ENCODE data around the gene DRC3.
"Not testable (repeated sequence)": the region's sequence is repeated elsewhere in the genome, so short reads cannot be mapped to it uniquely, and the experiment has no call there.

DRC3 gene

DNA sequence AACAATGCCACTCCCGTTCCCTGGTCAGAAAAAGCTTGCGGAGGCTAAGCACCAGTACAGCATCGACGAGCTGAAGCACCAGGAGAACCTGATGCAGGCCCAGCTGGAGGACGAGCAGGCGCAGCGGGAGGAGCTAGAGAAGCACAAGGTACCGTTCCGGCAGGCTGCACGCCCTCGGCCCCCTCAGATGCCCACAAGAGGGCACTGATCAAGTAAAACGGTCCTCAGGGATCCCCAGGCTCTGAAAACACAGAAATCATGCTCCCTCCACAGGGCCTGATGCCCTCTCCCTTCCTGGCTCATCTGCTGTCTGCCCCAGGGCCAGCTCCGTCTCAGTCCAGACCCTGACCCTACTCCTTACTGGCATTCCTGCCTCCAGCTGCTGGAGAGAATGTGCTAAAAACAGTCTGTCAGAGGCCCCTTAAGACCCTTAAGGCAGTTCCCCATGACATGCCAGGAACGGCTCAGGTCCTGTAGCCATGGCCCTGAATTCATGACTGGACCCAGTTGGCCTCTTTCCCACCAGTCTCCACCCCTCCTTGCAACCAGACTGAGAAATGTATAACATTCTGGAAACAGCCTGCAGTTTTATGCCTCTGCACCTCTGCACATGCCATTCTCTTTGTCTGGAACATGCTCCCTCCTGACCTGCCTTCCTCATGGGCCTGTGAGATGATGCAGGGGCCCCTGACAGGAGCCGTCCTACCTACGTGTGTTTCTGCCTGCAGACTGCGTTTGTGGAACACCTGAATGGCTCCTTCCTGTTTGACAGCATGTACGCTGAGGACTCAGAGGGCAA lies 21.8 kb downstream of the DRC3 start:
- peak; percentile 25 for DNase-seq

DNA sequence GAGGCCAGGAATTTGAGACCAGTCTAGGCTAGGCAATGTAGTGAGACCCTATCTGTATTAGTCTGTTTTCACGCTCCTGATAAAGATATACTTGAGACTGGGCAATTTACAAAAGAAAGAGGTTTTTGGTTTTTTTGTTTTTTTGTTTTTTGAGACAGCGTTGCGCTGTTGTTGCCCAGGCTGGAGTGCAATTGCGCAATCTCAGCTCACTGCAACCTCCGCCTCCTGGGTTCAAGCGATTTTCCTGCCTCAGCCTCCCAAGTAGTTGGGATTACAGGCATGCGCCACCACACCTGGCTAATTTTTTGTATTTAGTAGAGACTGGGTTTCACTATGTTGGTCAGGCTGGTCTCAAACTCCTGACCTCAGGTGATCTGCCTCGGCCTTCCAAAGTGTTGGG lies 23.2 kb downstream of the DRC3 start:
- not testable (repeated sequence) for DNase-seq

GRCh38 chr17:17998934-17999333 lies 26.3 kb downstream of the DRC3 start:
- no peak for DNase-seq

DNA sequence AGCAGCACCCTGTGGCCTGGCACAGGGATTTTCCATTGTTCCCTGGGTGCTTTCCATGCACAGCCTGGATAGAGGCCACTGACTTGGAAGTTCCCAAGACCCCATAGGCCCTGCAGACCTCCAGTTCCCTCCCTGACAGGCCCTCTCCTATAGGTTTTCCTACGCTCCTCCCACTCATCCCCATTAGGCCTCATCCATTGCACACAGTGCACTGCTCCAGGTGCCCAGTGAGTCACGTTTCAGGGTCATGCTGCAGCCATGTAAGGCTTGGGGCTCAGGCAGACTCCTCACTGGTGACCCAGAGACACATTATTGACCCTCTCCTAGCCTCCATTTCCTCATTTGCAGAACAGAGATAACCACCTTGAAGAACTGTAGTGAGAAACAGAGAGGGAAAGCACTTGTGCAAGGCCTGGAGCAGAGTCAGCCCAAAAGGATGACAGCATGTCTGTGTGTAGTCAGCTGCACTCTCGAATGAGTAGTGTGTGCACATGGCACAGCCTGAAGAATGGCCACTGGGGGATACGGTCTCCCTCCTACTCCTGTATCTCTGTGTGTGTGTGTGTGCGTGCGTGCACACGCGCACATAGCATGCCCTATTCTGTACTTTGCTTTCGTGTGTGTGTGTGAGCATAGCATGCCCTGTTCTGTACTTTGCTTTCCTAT lies 26.8 kb downstream of the DRC3 start:
- no peak for DNase-seq

GRCh38 chr17:18000030-18000408 lies 27.4 kb downstream of the DRC3 start:
- no peak for DNase-seq

- no peak for DNase-seq
Observed at GRCh38 chr17:18002171-18002570, 29.5 kb downstream of the DRC3 start.

GRCh38 chr17:18004345-18004744 lies 31.7 kb downstream of the DRC3 start:
- no peak for DNase-seq

DNA sequence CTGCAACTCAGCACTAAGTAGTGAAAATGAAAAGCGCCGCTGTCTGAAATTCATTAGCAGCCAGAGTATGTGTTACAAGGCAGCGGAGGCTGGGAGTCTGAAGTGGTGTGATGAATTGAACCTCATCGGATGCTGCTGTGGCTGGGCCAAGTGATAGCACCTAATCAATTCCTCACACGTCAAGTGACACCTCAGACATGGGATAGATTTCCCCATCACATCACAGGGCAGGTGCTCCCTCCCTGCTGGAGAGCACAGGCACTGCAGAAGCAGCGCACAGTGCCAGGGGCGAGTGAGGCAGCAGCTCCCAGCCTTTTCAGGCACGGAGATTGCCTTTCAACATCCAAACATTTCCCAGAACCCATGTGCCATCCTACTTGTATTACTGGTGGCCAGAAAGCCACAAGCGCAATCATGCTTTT lies 32.2 kb downstream of the DRC3 start:
- no peak for DNase-seq

DNA sequence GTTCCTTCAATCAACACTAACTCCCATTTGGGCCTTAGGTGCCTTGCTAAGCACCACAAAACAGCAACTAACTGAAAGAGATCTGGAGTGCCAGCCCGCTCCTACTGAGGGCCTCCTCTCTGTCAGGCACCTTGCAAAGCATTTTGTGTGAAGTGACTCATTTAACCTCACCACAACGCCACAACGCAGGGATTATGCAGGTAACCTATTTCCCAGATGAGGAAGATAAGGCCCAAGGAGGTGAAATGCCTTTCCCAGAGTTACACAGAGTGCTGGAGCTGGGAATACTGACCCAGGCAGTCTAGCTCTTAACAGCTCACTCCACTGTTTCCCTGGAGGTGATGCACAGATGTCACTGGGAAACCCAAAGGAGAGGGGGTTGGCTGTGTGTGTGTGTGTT lies 32.8 kb downstream of the DRC3 start:
- DNase-seq = peak; percentile 26

- no peak for DNase-seq
Observed at GRCh38 chr17:18006495-18007239, 34.0 kb downstream of the DRC3 start.

GRCh38 chr17:18008496-18009268 lies 36.0 kb downstream of the DRC3 start:
- no peak for DNase-seq

DNA sequence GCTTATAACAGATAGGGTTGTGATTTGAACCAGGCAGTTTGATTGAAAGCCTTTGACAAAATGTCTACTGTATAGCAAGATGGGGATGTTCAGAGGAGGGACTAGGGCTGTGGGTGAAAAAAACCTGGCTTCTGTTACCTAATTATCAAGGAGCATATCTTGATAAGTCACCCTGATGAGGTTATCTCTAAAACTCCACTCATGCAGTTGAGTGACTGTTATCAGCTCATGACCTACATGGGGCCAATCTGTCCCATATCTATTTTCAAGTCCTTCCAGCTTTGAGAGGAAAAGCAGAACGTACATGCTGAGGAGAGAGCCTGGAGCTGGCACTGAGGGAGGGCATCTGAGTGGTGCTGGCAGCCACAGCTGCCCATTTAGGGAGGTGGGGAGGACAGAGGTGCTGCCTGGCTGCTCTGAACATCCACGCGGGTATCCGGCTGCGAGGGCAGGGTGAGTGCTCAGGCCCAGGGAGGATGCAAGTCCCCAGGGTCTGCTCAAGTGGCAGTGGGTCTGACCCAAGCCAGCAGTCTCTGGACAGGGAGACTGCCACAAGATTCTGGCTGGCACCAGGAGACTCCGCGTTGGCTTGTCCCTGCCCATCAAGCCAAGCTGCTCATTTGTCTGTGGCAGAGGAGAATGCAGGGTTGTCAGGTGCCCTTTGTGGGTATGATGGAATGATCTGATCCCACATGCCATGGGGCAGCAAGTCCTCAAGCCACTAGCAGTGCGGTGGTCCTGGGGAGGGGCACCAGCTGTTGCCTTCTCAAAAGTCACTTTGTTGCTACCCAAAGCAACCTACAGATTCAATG lies 37.2 kb downstream of the DRC3 start:
- DNase-seq = no peak

GRCh38 chr17:18011286-18011685 lies 38.6 kb downstream of the DRC3 start:
- DNase-seq = no peak

- DNase-seq = no peak
Observed at GRCh38 chr17:18014006-18014405, 41.3 kb downstream of the DRC3 start.

- no peak for DNase-seq
Observed at GRCh38 chr17:18015593-18015992, 42.9 kb downstream of the DRC3 start.

DNA sequence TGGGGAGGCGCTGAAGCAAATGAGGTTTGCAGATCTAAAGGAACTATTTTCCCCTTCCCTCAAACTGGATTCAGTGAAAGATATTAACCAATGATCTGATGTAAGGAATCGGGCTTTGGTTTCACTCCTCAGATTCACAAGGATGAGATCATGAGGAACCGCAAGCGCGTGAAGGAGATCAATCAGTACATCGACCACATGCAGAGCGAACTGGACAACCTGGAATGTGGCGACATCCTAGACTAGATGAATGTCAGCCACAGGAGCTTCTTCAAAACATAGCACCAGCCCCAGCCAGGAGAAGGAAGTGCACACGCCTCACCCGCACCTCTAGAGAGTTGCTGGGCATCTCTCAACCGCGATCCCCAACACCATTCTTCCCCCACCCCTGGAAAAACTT lies 43.8 kb downstream of the DRC3 start:
- no peak for DNase-seq

DNA sequence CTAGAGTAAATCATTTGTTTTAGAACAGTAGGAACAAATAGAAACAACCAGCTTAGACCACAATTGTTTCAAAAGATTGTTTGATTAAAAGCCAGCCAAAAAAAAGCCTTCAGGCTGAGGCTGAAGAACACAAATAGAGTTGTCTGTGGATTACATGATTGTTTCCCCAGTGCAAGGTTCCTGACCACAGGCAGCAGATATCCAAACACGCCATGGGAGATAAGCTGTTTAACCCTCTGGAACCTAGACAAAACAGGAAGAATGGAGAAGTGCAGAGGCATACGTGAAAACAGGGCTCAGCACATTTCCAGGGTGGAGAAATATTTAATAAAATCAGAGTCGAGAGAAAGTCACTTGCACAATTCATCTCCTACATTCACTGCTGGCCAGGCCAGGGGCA lies 45.3 kb downstream of the DRC3 start:
- DNase-seq = no peak

GRCh38 chr17:18018411-18018921 lies 45.8 kb downstream of the DRC3 start:
- no peak for DNase-seq

GRCh38 chr17:18019838-18020154 lies 47.1 kb downstream of the DRC3 start:
- DNase-seq = no peak

- no peak for DNase-seq
Observed at GRCh38 chr17:18020971-18021370, 48.3 kb downstream of the DRC3 start.

GRCh38 chr17:18021372-18021771 lies 48.7 kb downstream of the DRC3 start:
- no peak for DNase-seq
